NB4 (cell line): ENCODE data around the gene SLC39A1.
"Not testable (repeated sequence)": the region's sequence is repeated elsewhere in the genome, so short reads cannot be mapped to it uniquely, and the experiment has no call there.

Experiments used
- CTCF ChIP-seq: IDR thresholded peaks from one replicate; pipeline ENCODE4 v1.5.1; 2012; ENCODE audit warnings: low read depth, low read length
- MAX ChIP-seq: IDR thresholded peaks from 2 replicates; pipeline ENCODE4 v1.6.1; 2011; ENCODE audit warnings: low read depth, low read length
- MYC ChIP-seq: IDR thresholded peaks from 2 replicates; pipeline ENCODE4 v1.6.1; 2011; ENCODE audit warnings: low read depth, low read length
- POLR2A ChIP-seq: IDR thresholded peaks from 2 replicates; pipeline ENCODE4 v1.6.1; 2011; ENCODE audit warnings: mild to moderate bottlenecking; ENCODE audit not compliant: insufficient read length; ENCODE audit errors: extremely low read depth

- not testable (repeated sequence) for TF ChIP-seq POLR2A, CTCF, MAX, MYC
These were observed 52.8 kb downstream of the SLC39A1 start for GRCh38 chr1:153910560-153910959.
